Ishikawa (cell line): ENCODE measurements around the gene BTRC.

Source experiments
- CEBPB ChIP-seq: IDR thresholded peaks from 2 replicates; pipeline ENCODE4 v1.6.1; 2012
- CREB1 ChIP-seq: IDR thresholded peaks from 2 replicates; pipeline ENCODE4 v1.6.1; 2012; ENCODE audit warnings: low read depth
- EGR1 ChIP-seq: IDR thresholded peaks from 2 replicates; pipeline ENCODE4 v1.6.1; 2012
- EP300 ChIP-seq: IDR thresholded peaks from 2 replicates; pipeline ENCODE4 v1.6.1; 2012; ENCODE audit warnings: borderline replicate concordance
- FOXM1 ChIP-seq: IDR thresholded peaks from 2 replicates; pipeline ENCODE4 v1.6.1; 2012; ENCODE audit warnings: low read depth, borderline replicate concordance
- MAX ChIP-seq: IDR thresholded peaks from 2 replicates; pipeline ENCODE4 v1.6.1; 2012
- NFIC ChIP-seq: IDR thresholded peaks from 2 replicates; pipeline ENCODE4 v1.6.1; 2012
- RAD21 ChIP-seq: IDR thresholded peaks from 2 replicates; pipeline ENCODE4 v1.6.1; 2012; ENCODE audit warnings: low read depth
- REST ChIP-seq: IDR thresholded peaks from 2 replicates; pipeline ENCODE4 v1.6.1; 2012; ENCODE audit warnings: low read depth, mild to moderate bottlenecking
- TAF1 ChIP-seq: IDR thresholded peaks from 2 replicates; pipeline ENCODE4 v1.6.1; 2012; ENCODE audit warnings: low read depth, mild to moderate bottlenecking
- TCF12 ChIP-seq: IDR thresholded peaks from 2 replicates; pipeline ENCODE4 v1.6.1; 2012; ENCODE audit warnings: low read depth
- TEAD4 ChIP-seq: IDR thresholded peaks from 2 replicates; pipeline ENCODE4 v1.6.1; 2012
- YY1 ChIP-seq: IDR thresholded peaks from 2 replicates; pipeline ENCODE4 v1.6.1; 2012; ENCODE audit warnings: low read depth
- ZBTB7A ChIP-seq: IDR thresholded peaks from 2 replicates; pipeline ENCODE4 v1.6.1; 2012; ENCODE audit warnings: low read depth
- TF ChIP-seq, protein P1 (sequence below): IDR thresholded peaks from 2 replicates; pipeline ENCODE4 v1.6.1; 2012

Gene BTRC

DNA sequence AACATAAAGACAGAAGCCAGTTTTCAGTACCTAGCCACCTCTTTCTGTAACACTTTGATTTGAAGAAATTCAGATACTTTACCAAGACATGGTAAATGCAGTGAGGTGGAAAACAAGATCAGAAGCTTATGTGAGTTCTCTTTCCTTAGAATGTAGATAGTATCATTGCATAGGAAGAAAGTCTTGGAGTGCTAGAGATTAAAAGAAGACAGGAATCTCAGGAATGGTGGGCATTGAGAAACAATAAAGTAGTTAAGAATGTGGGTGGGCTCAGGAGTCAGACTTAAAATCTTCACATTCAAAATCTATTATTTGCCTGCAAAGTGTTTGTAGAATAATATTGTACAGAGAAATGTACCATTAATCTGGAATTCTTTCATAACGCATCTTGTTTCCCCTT is 175.2 kb downstream of the BTRC start:
- TF ChIP-seq YY1: no peak
- no peak for TF ChIP-seq REST
- TF ChIP-seq, protein P1, sequence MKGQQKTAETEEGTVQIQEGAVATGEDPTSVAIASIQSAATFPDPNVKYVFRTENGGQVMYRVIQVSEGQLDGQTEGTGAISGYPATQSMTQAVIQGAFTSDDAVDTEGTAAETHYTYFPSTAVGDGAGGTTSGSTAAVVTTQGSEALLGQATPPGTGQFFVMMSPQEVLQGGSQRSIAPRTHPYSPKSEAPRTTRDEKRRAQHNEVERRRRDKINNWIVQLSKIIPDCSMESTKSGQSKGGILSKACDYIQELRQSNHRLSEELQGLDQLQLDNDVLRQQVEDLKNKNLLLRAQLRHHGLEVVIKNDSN: no peak
- no peak for TF ChIP-seq TEAD4
- no peak for TF ChIP-seq EP300
- no peak for TF ChIP-seq NFIC
- no peak for TF ChIP-seq CREB1
- TF ChIP-seq TCF12: no peak
- no peak for TF ChIP-seq FOXM1
- TF ChIP-seq ZBTB7A: no peak
- TF ChIP-seq EGR1: no peak
- TF ChIP-seq TAF1: no peak
- no peak for TF ChIP-seq CEBPB
- no peak for TF ChIP-seq RAD21

DNA sequence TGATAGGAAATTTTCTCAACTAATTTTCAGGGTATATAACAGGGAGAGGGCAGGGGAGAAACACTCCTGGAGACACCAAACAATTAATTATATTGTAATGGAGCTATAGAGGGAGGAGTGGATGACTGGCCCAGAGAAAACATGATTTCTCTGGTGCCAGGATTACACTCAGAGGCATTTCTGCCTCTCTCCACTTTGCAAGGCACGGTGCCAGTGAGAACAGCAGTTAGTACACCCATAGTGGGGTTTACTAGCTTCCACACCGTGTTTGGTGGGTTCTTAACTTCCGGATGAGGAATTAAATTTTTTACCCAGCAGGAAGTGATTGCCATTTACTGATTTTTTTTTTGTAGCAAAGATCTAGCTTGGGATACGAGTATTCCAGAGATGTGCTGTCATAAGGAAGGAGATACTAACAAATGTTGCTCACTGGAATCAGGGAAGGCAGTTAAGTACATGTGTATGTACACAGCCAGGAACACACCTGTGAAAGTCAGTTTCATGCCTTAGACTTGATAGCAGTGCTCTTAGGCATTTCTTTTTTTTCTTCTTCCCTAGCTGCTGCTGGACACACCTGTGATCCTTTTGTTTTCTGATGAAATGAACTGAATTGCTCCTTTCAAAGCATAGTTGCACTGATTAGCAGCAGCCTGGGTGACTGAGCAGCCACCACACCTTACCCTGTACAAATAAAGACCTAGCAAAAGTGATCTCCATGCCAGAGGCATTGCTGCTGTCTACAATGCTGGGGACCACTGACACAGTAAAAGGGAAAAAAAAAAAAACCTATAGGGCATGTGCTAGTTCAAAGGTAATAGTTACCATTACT is 176.0 kb downstream of the BTRC start:
- TF ChIP-seq CREB1: no peak
- TF ChIP-seq TCF12: no peak
- TF ChIP-seq TEAD4: no peak
- no peak for TF ChIP-seq CEBPB
- no peak for TF ChIP-seq NFIC
- TF ChIP-seq, protein P1: no peak
- TF ChIP-seq YY1: no peak
- TF ChIP-seq REST: no peak
- TF ChIP-seq ZBTB7A: no peak
- no peak for TF ChIP-seq MAX

DNA sequence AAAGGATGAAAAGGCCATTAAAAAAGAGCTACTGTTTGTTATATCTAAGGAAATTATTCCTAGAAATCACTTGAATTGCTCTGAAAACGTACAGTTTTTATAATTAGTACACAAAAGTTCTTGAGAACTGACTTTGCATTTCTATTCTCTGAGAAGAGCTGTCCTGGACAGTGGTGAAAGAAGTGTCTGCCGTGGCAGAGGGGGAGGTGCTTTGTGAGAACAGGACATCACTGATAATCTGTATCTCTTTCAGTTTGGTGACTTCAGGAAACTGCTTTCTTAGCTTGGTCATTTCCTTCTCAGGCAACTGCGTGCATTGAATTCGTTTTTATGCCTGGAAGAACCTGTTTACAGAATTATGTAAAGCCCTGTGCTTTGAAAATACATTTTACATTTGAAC is 182.0 kb downstream of the BTRC start:
- no peak for TF ChIP-seq EGR1
- TF ChIP-seq RAD21: no peak
- TF ChIP-seq CREB1: no peak
- TF ChIP-seq, protein P1: no peak
- no peak for TF ChIP-seq FOXM1
- TF ChIP-seq TEAD4: no peak
- TF ChIP-seq TCF12: no peak
- TF ChIP-seq EP300: no peak

- TF ChIP-seq TEAD4: no peak
- peak; percentile 34; the same call in 1 of the 2 replicates for TF ChIP-seq RAD21
Measured at GRCh38 chr10:101536800-101537199, 182.8 kb downstream of the BTRC start.

GRCh38 chr10:101538446-101538845 is 184.5 kb downstream of the BTRC start:
- no peak for TF ChIP-seq TAF1
- TF ChIP-seq CREB1: no peak
- no peak for TF ChIP-seq ZBTB7A
- TF ChIP-seq YY1: no peak
- TF ChIP-seq NFIC: no peak
- no peak for TF ChIP-seq CEBPB
- no peak for TF ChIP-seq REST
- TF ChIP-seq RAD21: no peak
- no peak for TF ChIP-seq FOXM1
- TF ChIP-seq TCF12: no peak
- TF ChIP-seq EGR1: no peak
- TF ChIP-seq MAX: no peak
